ENCODE results near the gene IFT43. TPM values are rescaled to one million over a fixed set of nuclear protein-coding genes. Genes with fewer than 3 reads are reported as not detected.

The IFT43 gene
- total and polyA plus RNA-seq, 2 donors (not counting 3 experiments of a cell fraction or from before 2014, with no cell fraction given): 22.3 to 39.0 TPM

GRCh38 chr14:75993567-75994041 lies 8.0 kb downstream of the IFT43 start:
- Histone ChIP-seq H3K9me3 (replicated peaks; ENCODE audit: control insufficient read depth, insufficient read depth, low read length) (no peaks in the 10 kb centered on the region), H3K27me3 (ENCODE audit: control insufficient read depth in 2 of 2, insufficient read depth in 2 of 2, low read length in 2 of 2) (no peaks in the 10 kb centered on the region), H3K4me2 (ENCODE audit: insufficient read depth, low read length) (no peak overlapping the region), H3K9ac (replicated peaks; ENCODE audit: extremely low read depth, insufficient read depth, low read length) (no peak overlapping the region), H3K4me1 (ENCODE audit: control insufficient read depth, extremely low read depth, insufficient read depth, low read length) (peaks cover 13% of the 10 kb centered on the region), H4K20me1 (replicated peaks; ENCODE audit: control insufficient read depth, extremely low read depth, insufficient read depth, low read length) (no peaks in the 10 kb centered on the region), H3K9me1 (replicated peaks; ENCODE audit: control insufficient read depth, extremely low read depth, insufficient read depth, low read length) (no peaks in the 10 kb centered on the region), H3K36me3 (ENCODE audit: control insufficient read depth in 2 of 2, extremely low read depth in 1 of 2, insufficient read depth in 2 of 2, low read length in 2 of 2) (peaks cover 0 to 20% of the 10 kb centered on the region in 2 experiments), H3K27ac (ENCODE audit: insufficient read depth, low read depth, low read length) (no peak overlapping the region), H3K79me2 (ENCODE audit: control insufficient read depth, insufficient read depth, low read length) (no peaks in the 10 kb centered on the region), H3K4me3 (replicated peaks in 1 of 3; ENCODE audit: insufficient read depth in 1 of 3, low read depth in 1 of 3, low read length in 3 of 3) (no peak overlapping the region), H2AFZ (ENCODE audit: low read depth, low read length) (no peak overlapping the region)
- CTCF ChIA-PET: interaction anchor here (1.7 to 2.7 kb wide), 3 partner anchors 11 to 285 kb away, joined by 6 to 11 read pairs (median 10); no protein-coding TSS in a partner anchor
- dilution Hi-C loops (cut with MboI; ENCODE audit: extremely low pct_ligation_motif_present, low sequenced_read_pairs): loop anchor here (25.0 kb wide), 1 partner anchor 281 kb away; no protein-coding TSS in a partner anchor
- intact Hi-C loops (cut with micrococcal nuclease): no loop called here
- no TSS peak for BruUV-seq (replicated peaks)
- TF ChIP-seq POLR2A (IDR thresholded peaks at IDR 0.05; ENCODE audit: low read depth, low read length): no peak
- DNase-seq (ENCODE audit: low read depth, low spot score) (no peak), FAIRE-seq (no peak)
- POLR2A ChIA-PET: no interaction called here

GRCh38 chr14:75995372-75996041 lies 9.9 kb downstream of the IFT43 start:
- Histone ChIP-seq H3K4me1 (ENCODE audit: control insufficient read depth, extremely low read depth, insufficient read depth, low read length) (no peaks in the 10 kb centered on the region), H3K36me3 (ENCODE audit: control insufficient read depth in 2 of 2, extremely low read depth in 1 of 2, insufficient read depth in 2 of 2, low read length in 2 of 2) (peaks cover 4 to 23% of the 10 kb centered on the region in 2 experiments), H3K27ac (ENCODE audit: insufficient read depth, low read depth, low read length) (no peak overlapping the region), H3K9me3 (replicated peaks; ENCODE audit: control insufficient read depth, insufficient read depth, low read length) (no peaks in the 10 kb centered on the region), H3K9me1 (replicated peaks; ENCODE audit: control insufficient read depth, extremely low read depth, insufficient read depth, low read length) (no peaks in the 10 kb centered on the region), H3K79me2 (ENCODE audit: control insufficient read depth, insufficient read depth, low read length) (no peaks in the 10 kb centered on the region), H4K20me1 (replicated peaks; ENCODE audit: control insufficient read depth, extremely low read depth, insufficient read depth, low read length) (no peaks in the 10 kb centered on the region), H2AFZ (ENCODE audit: low read depth, low read length) (no peak overlapping the region), H3K9ac (replicated peaks; ENCODE audit: extremely low read depth, insufficient read depth, low read length) (no peak overlapping the region), H3K4me3 (replicated peaks in 1 of 3; ENCODE audit: insufficient read depth in 1 of 3, low read depth in 1 of 3, low read length in 3 of 3) (no peak overlapping the region), H3K4me2 (ENCODE audit: insufficient read depth, low read length) (no peak overlapping the region), H3K27me3 (ENCODE audit: control insufficient read depth in 2 of 2, insufficient read depth in 2 of 2, low read length in 2 of 2) (no peaks in the 10 kb centered on the region)
- ChIA-PET POLR2A (no interaction called here), CTCF (interaction anchor here (1.2 to 2.7 kb wide), 3 partner anchors 11 to 287 kb away, joined by 4 to 11 read pairs (median 10); no protein-coding TSS in a partner anchor)
- DNase-seq (ENCODE audit: low read depth, low spot score) (no peak), FAIRE-seq (no peak)
- dilution Hi-C loops (cut with MboI; ENCODE audit: extremely low pct_ligation_motif_present, low sequenced_read_pairs): loop anchor here (25.0 kb wide), 1 partner anchor 283 kb away; no protein-coding TSS in a partner anchor
- intact Hi-C loops (cut with micrococcal nuclease): no loop called here
- no TSS peak for BruUV-seq (replicated peaks)
- TF ChIP-seq POLR2A (IDR thresholded peaks at IDR 0.05; ENCODE audit: low read depth, low read length) (no peak), GATA2 (IDR thresholded peaks at IDR 0.05; ENCODE audit: insufficient read depth, insufficient read length, low read depth, low read length) (no peak), CTCF (IDR thresholded peaks at IDR 0.05; ENCODE audit: extremely low read depth in 1 of 2, insufficient read depth in 1 of 2, low read depth in 1 of 2, low read length in 2 of 2) (no peak), MAX (IDR thresholded peaks at IDR 0.05; ENCODE audit: insufficient read depth, insufficient read length) (no peak), MYC (IDR thresholded peaks at IDR 0.05; ENCODE audit: low read depth, low read length) (no peak), EZH2 (IDR thresholded peaks at IDR 0.05; ENCODE audit: borderline replicate concordance, low read depth, low read length, severe bottlenecking) (no peak), FOS (IDR thresholded peaks at IDR 0.05; ENCODE audit: borderline replicate concordance, insufficient read depth, low read length) (no peak), POLR2AphosphoS5 (IDR thresholded peaks at IDR 0.05; ENCODE audit: insufficient read depth, low read depth, low read length) (no peak), JUN (IDR thresholded peaks at IDR 0.05; ENCODE audit: borderline replicate concordance, insufficient read depth, insufficient read length, low read depth) (no peak)
